ENCODE results near the gene E2F7. TPM values are rescaled to one million over a fixed set of nuclear protein-coding genes. Genes with fewer than 3 reads are reported as not detected.

The E2F7 gene
- total RNA-seq, 1 experiment from 2014 or later = 19.5 TPM

GRCh38 chr12:77025782-77026314 is 39.5 kb downstream of the E2F7 start:
- no peak overlapping the region for H3K4me3 ChIP-seq (replicated peaks in 1 of 2; ENCODE audit: low read depth in 1 of 2, low read length in 2 of 2)
- POLR2A ChIA-PET = no interaction called here
- RAD21 ChIA-PET (ENCODE audit: low non-redundant PET in 1 of 2, low total read pairs in 2 of 2, uncharacterized antibody in 2 of 2, unreplicated experiment in 2 of 2) = no interaction called here
- H3K4me2 ChIP-seq (ENCODE audit: low read length) = no peak overlapping the region
- TF ChIP-seq POLR2AphosphoS5 (IDR thresholded peaks at IDR 0.05; ENCODE audit: low read depth, low read length) (no peak), FOSL1 (IDR thresholded peaks at IDR 0.05; ENCODE audit: low read depth) (no peak), CTCF (IDR thresholded peaks at IDR 0.05 in 2 of 3, conservative IDR thresholded peaks at IDR 0.05 in 1 of 3; ENCODE audit: borderline replicate concordance in 1 of 3, insufficient read depth in 1 of 3, low read depth in 2 of 3, low read length in 2 of 3) (no peak), TCF7L2 (IDR thresholded peaks at IDR 0.05; ENCODE audit: borderline replicate concordance, extremely low read depth, insufficient read depth, insufficient read length) (no peak), RAD21 (IDR thresholded peaks at IDR 0.05; ENCODE audit: low read depth) (no peak), ELF1 (IDR thresholded peaks at IDR 0.05; ENCODE audit: borderline replicate concordance, low read depth) (no peak), ZNF274 (IDR thresholded peaks at IDR 0.05; ENCODE audit: low read depth, low read length) (no peak), JUND (IDR thresholded peaks at IDR 0.05) (no peak), CBX3 (IDR thresholded peaks at IDR 0.05; ENCODE audit: low read depth) (no peak), EGR1 (IDR thresholded peaks at IDR 0.05; ENCODE audit: low read depth) (no peak)
- TF ChIP-seq, protein P1, sequence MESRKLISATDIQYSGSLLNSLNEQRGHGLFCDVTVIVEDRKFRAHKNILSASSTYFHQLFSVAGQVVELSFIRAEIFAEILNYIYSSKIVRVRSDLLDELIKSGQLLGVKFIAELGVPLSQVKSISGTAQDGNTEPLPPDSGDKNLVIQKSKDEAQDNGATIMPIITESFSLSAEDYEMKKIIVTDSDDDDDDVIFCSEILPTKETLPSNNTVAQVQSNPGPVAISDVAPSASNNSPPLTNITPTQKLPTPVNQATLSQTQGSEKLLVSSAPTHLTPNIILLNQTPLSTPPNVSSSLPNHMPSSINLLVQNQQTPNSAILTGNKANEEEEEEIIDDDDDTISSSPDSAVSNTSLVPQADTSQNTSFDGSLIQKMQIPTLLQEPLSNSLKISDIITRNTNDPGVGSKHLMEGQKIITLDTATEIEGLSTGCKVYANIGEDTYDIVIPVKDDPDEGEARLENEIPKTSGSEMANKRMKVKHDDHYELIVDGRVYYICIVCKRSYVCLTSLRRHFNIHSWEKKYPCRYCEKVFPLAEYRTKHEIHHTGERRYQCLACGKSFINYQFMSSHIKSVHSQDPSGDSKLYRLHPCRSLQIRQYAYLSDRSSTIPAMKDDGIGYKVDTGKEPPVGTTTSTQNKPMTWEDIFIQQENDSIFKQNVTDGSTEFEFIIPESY (IDR thresholded peaks at IDR 0.05; ENCODE audit: extremely low read depth, insufficient replicate concordance, low read length) = no peak
- peaks cover 39 to 52% of the 10 kb centered on the region in 2 experiments for H3K36me3 ChIP-seq (ENCODE audit: control insufficient read depth in 1 of 2, insufficient read depth in 2 of 2, low read length in 2 of 2)
- H3K4me1 ChIP-seq (ENCODE audit: control insufficient read depth in 1 of 2, insufficient read depth in 2 of 2, low read length in 2 of 2) = no peaks in the 10 kb centered on the region
- no peaks in the 10 kb centered on the region for H3K9me2 ChIP-seq (ENCODE audit: insufficient read depth)
- no peaks in the 10 kb centered on the region for H3K9me3 ChIP-seq (ENCODE audit: control insufficient read depth in 1 of 2, insufficient read depth in 1 of 2, low read depth in 1 of 2, low read length in 2 of 2)
- no peaks in the 10 kb centered on the region; the same call in 1 of the 2 replicates for H3K79me2 ChIP-seq (ENCODE audit: insufficient read depth, low read length)
- no peaks in the 10 kb centered on the region for H4K20me1 ChIP-seq (ENCODE audit: insufficient read depth)
- intact Hi-C loops (cut with micrococcal nuclease) = no loop called here
- no peak overlapping the region for H3K9ac ChIP-seq (ENCODE audit: low read length)
- no peak overlapping the region for H2AFZ ChIP-seq (ENCODE audit: low read depth, low read length, poor library complexity, severe bottlenecking)
- DNase-seq (ENCODE audit: low read depth, low spot score) = no peak
- BruUV-seq (replicated peaks) = no TSS peak
- H3K27ac ChIP-seq (ENCODE audit: low read depth, low read length) = no peak overlapping the region
- ATAC-seq = no peak
- no peaks in the 10 kb centered on the region for H3K27me3 ChIP-seq (ENCODE audit: insufficient read depth, low read length)
- CTCF ChIA-PET = interaction anchor here (1.6 kb wide), 1 partner anchor 15 kb away, joined by 9 read pairs; no protein-coding TSS in a partner anchor
